ENCODE measurements around the gene CYREN. TPM values are rescaled to one million over a fixed set of nuclear protein-coding genes. Genes with fewer than 3 reads are reported as not detected.
A peak's percentile ranks its signal among the peaks of the same experiment; 100 is the strongest.

Gene CYREN
- total RNA-seq, 6 donors from 2014 or later: 27.3 to 119 (median 40.4) TPM

DNA sequence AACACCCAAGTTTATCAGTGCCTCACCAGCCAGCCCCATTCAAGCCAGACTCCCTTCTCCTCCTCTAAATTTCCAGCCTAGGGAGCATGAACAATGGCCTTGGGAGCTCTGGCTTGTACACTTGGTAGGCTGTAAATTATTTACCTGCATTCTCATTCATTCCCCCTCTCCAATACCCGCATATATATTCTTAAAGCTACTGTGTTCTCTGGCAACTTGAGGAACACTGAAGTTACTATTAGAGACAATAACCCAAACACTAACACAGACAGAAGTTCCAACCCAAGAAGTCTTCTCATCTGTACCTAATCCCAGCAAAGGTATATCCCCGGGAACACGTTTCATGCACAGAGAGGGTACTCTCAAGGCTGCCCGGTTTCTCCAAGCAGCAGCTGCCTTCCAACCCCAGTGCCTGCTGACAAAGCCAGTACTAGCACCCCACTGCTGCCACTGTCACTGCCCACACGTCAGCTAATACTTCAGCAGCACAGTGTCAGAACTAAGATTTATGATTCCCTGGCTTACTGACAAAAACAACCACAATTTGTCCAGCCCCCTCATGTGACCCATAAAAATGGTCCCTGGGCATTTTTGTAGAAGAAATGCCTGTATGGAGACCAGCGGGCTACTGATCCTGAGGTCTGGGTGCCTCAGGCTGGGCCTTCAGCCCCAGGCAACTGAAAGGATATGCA lies 37.7 kb upstream of the CYREN start:
- Histone ChIP-seq H3K27me3 (no peaks in the 10 kb centered on the region), H3K36me3 (peaks cover 0 to 28% (median 15%) of the 10 kb centered on the region in 4 donors), H3K9me3 (no peaks in the 10 kb centered on the region), H3K4me3 (no peak overlapping the region), H3K4me1 (peaks cover 26 to 42% (median 33%) of the 10 kb centered on the region in 4 donors), H3K27ac (peak overlapping the region; percentile 5 to 65 (median 34))
- ATAC-seq (ENCODE audit: low FRiP score in 2 of 2): no peak
- TF ChIP-seq EP300 (IDR thresholded peaks at IDR 0.05): no peak
- TF ChIP-seq POLR2AphosphoS5 (IDR thresholded peaks at IDR 0.05): no peak
- TF ChIP-seq POLR2A (IDR thresholded peaks at IDR 0.05): no peak
- TF ChIP-seq, protein P1, sequence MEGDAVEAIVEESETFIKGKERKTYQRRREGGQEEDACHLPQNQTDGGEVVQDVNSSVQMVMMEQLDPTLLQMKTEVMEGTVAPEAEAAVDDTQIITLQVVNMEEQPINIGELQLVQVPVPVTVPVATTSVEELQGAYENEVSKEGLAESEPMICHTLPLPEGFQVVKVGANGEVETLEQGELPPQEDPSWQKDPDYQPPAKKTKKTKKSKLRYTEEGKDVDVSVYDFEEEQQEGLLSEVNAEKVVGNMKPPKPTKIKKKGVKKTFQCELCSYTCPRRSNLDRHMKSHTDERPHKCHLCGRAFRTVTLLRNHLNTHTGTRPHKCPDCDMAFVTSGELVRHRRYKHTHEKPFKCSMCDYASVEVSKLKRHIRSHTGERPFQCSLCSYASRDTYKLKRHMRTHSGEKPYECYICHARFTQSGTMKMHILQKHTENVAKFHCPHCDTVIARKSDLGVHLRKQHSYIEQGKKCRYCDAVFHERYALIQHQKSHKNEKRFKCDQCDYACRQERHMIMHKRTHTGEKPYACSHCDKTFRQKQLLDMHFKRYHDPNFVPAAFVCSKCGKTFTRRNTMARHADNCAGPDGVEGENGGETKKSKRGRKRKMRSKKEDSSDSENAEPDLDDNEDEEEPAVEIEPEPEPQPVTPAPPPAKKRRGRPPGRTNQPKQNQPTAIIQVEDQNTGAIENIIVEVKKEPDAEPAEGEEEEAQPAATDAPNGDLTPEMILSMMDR (IDR thresholded peaks at IDR 0.05): no peak
- no peak for DNase-seq
- WGBS, 2 donors: 64 to 77% methylated on average over 6 of the region's 6 CpGs

DNA sequence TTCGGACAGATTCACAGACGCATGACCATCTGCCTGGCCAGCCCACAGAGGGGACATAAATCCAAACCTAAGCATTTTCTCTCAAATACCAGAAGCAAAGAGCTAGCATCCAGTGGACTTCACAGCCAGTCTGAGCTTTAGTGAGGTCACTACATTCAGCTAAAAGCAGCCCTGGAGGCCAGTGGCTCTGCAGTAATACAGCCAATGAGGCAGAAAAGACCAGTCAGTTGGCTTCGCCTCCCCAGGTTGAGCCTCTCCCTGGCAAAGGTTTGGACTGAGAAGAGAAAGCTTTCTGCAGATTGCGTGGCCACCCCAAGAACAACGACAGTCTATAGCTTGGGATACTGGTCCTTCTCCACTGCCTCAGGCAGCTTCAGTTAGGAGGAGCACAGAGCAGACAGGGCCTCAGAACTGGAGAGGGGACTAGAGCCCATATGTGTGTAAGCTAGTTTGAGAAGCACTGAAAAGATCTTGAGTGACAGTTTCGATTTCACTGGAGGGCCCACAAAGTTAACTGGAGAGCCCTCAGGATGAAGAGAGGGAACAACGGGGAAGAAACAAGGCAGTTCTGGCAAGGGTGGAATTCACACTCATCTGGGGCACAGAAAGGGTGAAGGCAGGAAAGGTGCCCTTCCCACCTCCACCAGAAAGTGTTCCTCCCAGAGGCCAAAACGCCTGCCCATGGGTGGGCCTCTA lies 37.0 kb upstream of the CYREN start:
- H3K27ac ChIP-seq: peak overlapping the region; percentile 14 to 73 (median 60)

DNA sequence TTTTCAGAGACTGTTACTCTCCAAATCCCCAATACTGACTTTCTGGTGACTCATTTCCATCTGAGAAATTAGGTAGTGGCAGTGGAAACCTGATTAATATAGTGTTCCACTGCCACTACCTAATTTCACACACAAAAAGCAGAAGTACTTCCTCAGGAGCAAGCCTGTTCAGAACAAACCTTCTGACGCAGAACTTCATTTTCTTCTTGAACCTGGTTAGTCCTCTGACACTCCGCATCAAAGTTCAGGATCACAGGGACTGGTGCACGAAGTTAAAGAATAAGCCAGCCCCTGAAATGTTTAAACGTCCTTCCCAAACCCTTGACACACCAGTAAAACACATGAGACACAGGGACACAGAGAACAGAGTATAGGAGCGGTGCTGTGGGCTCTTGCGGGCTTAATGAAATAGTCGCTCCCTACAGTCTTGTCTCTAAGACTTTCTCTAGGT lies 36.5 kb upstream of the CYREN start:
- Histone ChIP-seq H3K36me3 (peaks cover 0 to 35% (median 21%) of the 10 kb centered on the region in 4 donors), H3K27ac (peak overlapping the region in 3 of 4 donors; percentile 55 to 73 (median 65)), H3K4me1 (peaks cover 26 to 46% (median 35%) of the 10 kb centered on the region in 4 donors), H3K4me3 (no peak overlapping the region), H3K9me3 (no peaks in the 10 kb centered on the region), H3K27me3 (no peaks in the 10 kb centered on the region)
- DNase-seq (no peak), ATAC-seq (ENCODE audit: low FRiP score in 2 of 2) (no peak)
- WGBS, 2 donors: 75% methylated on average over 7 of the region's 7 CpGs
- TF ChIP-seq POLR2A (IDR thresholded peaks at IDR 0.05) (no peak), EP300 (IDR thresholded peaks at IDR 0.05) (no peak), POLR2AphosphoS5 (IDR thresholded peaks at IDR 0.05) (no peak)
- TF ChIP-seq, protein P1 (IDR thresholded peaks at IDR 0.05): no peak

More for the DNA sequence above, 37.0 kb upstream of the CYREN start:
- 61 to 70% methylated on average over 8 of the region's 8 CpGs for WGBS, 2 donors
- Histone ChIP-seq H3K9me3 (no peaks in the 10 kb centered on the region), H3K27me3 (no peaks in the 10 kb centered on the region), H3K4me3 (no peak overlapping the region), H3K4me1 (peaks cover 26 to 45% (median 36%) of the 10 kb centered on the region in 4 donors), H3K36me3 (peaks cover 0 to 34% (median 20%) of the 10 kb centered on the region in 4 donors)
- DNase-seq: no peak
- TF ChIP-seq EP300 (IDR thresholded peaks at IDR 0.05): no peak
- TF ChIP-seq, protein P1 (IDR thresholded peaks at IDR 0.05): no peak
- TF ChIP-seq POLR2AphosphoS5 (IDR thresholded peaks at IDR 0.05): no peak
- no peak for TF ChIP-seq POLR2A (IDR thresholded peaks at IDR 0.05)
- ATAC-seq (ENCODE audit: low FRiP score in 2 of 2): no peak

DNA sequence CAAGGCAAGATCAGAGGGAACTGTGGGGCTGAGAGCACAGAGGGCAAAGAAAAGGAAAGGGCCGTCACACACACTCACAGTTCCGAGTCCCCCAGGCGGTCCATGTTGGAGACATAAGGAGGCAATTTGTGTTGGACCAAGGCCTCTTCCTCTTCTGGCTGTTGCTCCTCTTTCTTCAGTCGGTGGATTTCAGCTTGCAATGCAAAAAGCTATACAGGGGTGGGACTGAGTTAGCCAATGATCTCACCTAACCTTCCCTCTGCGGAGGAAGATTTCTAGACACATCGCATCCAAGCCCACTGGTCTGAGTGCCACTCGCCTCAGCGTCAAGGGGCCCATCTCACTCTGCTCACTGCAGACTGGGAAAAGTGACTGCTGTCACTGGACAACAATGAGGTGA lies 35.3 kb upstream of the CYREN start:
- ATAC-seq (ENCODE audit: low FRiP score in 2 of 2) (no peak), DNase-seq (no peak)
- 80 to 87% methylated on average over 8 of the region's 8 CpGs for WGBS, 2 donors
- Histone ChIP-seq H3K36me3 (peaks cover 0 to 44% (median 26%) of the 10 kb centered on the region in 4 donors), H3K27ac (peak overlapping the region; percentile 18 to 73 (median 27)), H3K4me3 (no peak overlapping the region), H3K4me1 (peaks cover 26 to 45% (median 34%) of the 10 kb centered on the region in 4 donors), H3K9me3 (no peaks in the 10 kb centered on the region), H3K27me3 (no peaks in the 10 kb centered on the region)
- TF ChIP-seq, protein P1 (IDR thresholded peaks at IDR 0.05): no peak
- TF ChIP-seq EP300 (IDR thresholded peaks at IDR 0.05) (no peak), POLR2A (IDR thresholded peaks at IDR 0.05) (peak in 1 of 4 donors; percentile 6)

All from upper lobe of left lung (tissue), 6 donors.